NCI-H2196 (cell line): ENCODE data around the gene ZBTB46.
"Not testable (repeated sequence)": the region's sequence is repeated elsewhere in the genome, so short reads cannot be mapped to it uniquely, and the experiment has no call there.

Source experiments
- DNase-seq: peaks from one replicate; lab custom pipeline; 2025; ENCODE audit not compliant: unreplicated experiment; lab: John Stamatoyannopoulos, UW

ZBTB46 gene

DNA sequence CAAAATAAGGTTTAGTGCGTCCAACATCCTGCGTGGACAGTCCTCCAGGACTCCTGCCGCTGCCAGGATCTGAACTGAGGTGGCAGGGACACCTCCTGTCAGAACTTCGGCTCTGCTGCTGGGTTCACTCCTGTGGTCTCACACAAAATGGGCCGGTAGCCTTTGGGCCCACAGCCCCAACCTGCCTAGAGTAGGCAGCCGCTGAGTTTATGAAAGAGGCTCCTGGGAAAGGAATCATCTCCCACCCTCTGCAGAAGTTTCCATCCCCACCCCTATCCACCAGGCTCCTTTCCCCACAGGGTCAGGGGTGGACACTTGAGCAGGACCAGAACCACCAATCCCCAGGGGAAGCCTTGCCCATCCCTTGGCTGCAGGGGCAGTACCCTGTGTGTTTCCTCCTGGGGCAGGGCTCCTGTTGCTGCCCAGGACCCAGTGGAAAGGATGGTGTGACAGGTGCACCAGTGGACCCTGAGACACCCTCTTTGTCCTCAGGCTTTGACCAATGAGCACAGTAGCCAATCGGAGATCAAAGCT is 28.2 kb upstream of the ZBTB46 start:
- no peak for DNase-seq

GRCh38 chr20:63858393-63859165 is 27.5 kb upstream of the ZBTB46 start:
- DNase-seq: no peak

DNA sequence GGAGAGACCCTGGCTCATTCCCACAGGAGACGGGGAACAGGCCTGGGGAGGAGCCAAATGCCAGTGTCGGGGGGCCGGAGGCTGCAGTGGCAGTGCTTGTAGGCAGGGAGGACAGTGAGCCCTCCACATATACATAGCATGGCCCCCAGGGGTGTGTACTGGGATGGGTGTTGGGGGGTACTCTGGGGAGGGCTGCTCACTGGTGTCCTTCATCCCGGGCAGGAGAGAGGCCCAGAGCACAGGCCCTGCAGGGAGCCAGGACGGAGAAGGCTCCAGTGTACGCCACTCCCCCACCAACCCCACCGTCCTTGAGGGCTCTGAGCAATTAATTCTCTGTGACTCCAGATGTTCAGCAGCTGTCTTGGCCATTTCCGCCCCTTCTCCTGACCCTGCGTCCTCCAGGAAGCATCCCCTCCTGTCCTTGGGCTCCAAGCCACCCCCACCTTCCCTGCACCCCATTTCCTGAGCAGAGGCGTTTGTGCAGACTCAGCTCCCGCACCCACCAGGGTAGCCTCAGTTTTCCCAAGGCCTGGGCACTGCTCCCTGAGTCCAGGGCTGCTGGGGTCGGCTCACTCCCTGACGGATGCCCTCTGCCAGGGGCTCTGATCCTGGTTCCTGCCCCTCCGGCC is 26.8 kb upstream of the ZBTB46 start:
- DNase-seq: no peak

GRCh38 chr20:63856098-63856511 is 25.0 kb upstream of the ZBTB46 start:
- DNase-seq: no peak

- no peak for DNase-seq
These were observed 24.5 kb upstream of the ZBTB46 start for GRCh38 chr20:63855363-63856097.

GRCh38 chr20:63854766-63855362 is 23.8 kb upstream of the ZBTB46 start:
- no peak for DNase-seq

GRCh38 chr20:63854069-63854765 is 23.2 kb upstream of the ZBTB46 start:
- no peak for DNase-seq

GRCh38 chr20:63853733-63854068 is 22.6 kb upstream of the ZBTB46 start:
- DNase-seq: not testable (repeated sequence)

GRCh38 chr20:63851548-63851943 is 20.5 kb upstream of the ZBTB46 start:
- not testable (repeated sequence) for DNase-seq

GRCh38 chr20:63850689-63851547 is 19.9 kb upstream of the ZBTB46 start:
- no peak for DNase-seq

DNA sequence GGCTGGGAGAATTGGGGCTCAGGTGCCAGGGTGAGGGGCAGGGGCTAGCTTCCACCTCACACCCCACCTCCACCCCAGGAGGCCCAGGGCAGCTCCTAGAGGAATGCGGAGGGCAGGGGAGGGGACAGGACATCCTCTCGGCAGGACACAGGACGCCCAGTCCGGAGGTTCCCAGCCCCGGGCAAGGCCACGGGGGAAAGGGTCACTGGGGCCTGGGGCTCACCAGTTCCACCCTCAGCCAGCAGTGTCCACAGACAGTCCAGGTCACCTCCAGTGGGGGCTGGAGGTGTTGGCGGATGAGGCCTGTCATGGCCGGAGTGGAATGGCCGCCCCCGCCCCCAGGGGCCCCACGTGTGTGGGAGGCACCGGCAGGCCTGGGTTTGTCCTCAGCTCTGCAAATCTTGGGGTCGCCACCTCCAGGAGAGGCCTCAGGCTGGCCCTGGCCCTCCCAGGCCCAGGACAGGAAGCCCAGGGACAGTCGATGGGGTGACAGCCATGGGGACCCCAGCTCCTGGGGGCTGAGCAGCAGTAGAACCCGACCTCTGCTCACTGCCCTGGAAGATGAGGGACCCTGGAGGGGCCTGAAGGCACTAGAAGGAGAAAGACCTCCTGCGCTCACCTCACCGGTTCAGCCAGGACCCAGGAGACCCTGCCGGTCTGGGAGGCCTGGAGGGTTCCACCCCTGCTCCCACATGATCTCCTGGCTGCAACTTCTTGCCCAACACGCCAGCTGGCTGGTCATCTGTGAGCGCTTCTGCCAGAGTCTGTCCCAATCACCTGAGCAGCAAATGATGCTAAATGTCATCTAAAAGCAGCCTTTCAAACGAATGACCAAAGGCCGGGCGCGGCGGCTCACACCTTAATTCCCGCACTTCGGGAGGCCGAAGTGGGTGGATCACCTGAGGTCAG is 17.2 kb upstream of the ZBTB46 start:
- DNase-seq: no peak

DNA sequence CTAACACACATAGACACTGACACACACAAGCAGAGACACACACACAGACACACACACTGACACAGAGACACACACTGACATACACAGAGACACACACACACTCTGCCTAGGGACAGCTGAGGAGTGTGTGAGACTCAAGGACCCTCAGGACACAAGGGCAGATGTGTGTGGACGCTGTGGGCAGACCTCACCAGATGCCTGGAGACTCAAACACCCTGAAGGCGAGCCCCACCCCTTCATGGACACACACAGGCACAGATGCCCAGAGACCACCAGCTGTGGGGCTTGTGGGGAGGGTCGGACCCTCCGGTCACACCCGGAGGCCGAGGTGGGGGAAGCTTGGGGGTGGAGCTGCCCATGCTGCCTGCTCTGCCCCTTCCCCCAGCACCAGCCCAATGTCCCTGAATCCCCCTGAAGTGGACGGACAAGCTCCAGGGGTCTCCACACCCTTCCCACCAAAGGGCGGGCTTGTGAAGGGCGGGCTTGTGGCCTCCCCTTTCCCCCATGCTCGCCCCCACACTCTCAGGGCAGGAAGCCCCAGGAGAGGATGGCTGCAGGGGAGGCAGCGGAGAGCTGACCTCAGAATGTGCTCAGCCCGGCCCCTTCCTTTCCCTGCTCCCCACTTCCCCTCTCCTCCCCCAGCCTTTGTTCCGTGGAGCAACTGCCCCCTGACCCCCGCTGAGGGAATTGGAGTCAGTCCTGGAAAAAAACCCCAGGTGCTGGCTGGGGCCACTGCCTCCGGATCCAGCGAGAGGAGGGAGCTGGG is 16.4 kb upstream of the ZBTB46 start:
- DNase-seq: no peak

GRCh38 chr20:63846888-63847236 is 15.8 kb upstream of the ZBTB46 start:
- no peak for DNase-seq

DNA sequence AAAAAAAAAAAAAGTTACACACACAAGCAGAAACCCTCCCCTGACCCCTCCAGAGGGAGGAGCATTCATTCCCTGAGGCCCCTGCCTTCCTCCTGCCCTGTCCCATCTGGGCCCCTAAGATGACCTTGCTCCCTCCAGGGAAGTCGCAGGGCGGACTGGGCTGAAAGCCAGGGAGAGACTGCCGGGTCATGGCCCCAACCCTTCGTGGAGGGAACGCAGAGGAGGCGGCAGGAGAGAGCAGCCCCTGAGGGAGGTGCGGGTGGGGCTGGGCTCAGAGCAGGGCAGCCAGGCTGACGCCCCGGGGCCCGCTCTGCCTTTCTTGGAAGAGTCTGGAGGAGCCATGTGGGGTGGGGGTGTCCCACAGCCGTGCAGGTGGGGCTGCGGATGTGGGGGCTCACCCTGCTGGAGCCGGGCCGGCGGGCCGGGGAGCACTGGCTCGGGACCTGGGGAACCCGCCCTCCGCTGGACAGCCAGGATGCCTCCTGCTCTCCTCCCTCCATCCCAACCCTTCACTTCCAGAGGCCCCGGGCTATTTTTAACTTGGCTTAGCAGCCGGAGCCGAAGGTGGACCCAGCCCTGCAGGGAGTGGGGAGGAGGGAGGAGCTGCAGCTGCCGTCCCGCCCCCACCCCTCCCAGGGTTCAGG is 15.2 kb upstream of the ZBTB46 start:
- no peak for DNase-seq

GRCh38 chr20:63844511-63844991 is 13.5 kb upstream of the ZBTB46 start:
- DNase-seq: no peak

- DNase-seq: no peak
These were observed 12.7 kb upstream of the ZBTB46 start for GRCh38 chr20:63843778-63844177.

- no peak for DNase-seq
These were observed 12.2 kb upstream of the ZBTB46 start for GRCh38 chr20:63843222-63843621.

DNA sequence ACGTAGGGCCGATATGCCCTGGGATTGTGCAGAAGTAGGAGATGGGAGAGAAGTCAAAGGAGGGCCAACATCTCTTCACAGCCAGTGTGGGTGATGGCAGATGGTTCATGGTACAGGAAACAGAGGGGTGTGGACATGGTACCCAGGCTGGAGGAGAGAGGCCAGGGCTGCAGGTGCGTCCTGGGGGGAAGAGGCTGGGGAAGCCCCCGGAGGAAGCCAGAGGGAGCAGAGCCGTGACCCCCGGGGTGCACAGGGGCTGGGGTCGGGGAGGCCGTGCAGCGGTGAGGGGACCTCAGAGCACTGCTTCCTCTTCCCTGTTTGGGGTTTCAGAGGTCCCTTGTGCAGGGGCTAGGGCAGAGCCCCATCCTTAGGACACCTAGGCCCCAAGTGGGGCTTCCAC is 11.2 kb upstream of the ZBTB46 start:
- no peak for DNase-seq
